Aorta (tissue), 5 donors: ENCODE measurements around the gene PTPN13. TPM values are rescaled to one million over a fixed set of nuclear protein-coding genes. Genes with fewer than 3 reads are reported as not detected.
"Not testable (repeated sequence)": the region's sequence is repeated elsewhere in the genome, so short reads cannot be mapped to it uniquely, and the experiment has no call there.

Source experiments
- ATAC-seq: fragments of 200-7000 bp; cut with Tn5 transposase; one replicate; pipeline ENCODE4 v1.9.1; 2022; ENCODE audit warnings: moderate library complexity; ENCODE audit not compliant: low FRiP score
- DNase-seq, 2 donors: peaks; one replicate each; pipeline ENCODE4 v3.0.0-alpha.2; 2020
- H3K27ac ChIP-seq, 2 donors: one replicate each; pipeline ENCODE4 v1.5.1; 2013; ENCODE audit warnings: low read length in 2 of 2, mild to moderate bottlenecking in 2 of 2, moderate library complexity in 2 of 2, control low read depth in 1 of 2, inconsistent platforms in 1 of 2, low read depth in 1 of 2
- H3K27me3 ChIP-seq, 2 donors: one replicate each; pipeline ENCODE4 v1.6.1; 2013; ENCODE audit warnings: control low read depth in 1 of 2, low read length in 1 of 2, mild to moderate bottlenecking in 1 of 2, moderate library complexity in 1 of 2; ENCODE audit not compliant: insufficient read depth in 2 of 2, control insufficient read depth in 1 of 2
- H3K36me3 ChIP-seq, 2 donors: one replicate each; pipeline ENCODE4 v1.6.1; 2013; ENCODE audit warnings: control low read depth in 1 of 2, low read length in 1 of 2, mild to moderate bottlenecking in 1 of 2; ENCODE audit not compliant: insufficient read depth in 2 of 2, control insufficient read depth in 1 of 2
- H3K4me1 ChIP-seq, 2 donors: one replicate each; pipeline ENCODE4 v1.6.1; 2013; ENCODE audit warnings: low read length in 2 of 2, control low read depth in 1 of 2, mild to moderate bottlenecking in 1 of 2, moderate library complexity in 1 of 2; ENCODE audit not compliant: insufficient read depth in 2 of 2, control insufficient read depth in 1 of 2
- H3K4me3 ChIP-seq, 2 donors: one replicate each; pipeline ENCODE4 v1.5.1; 2013; ENCODE audit warnings: low read length in 2 of 2, control low read depth in 1 of 2, mild to moderate bottlenecking in 1 of 2
- H3K9me3 ChIP-seq: one replicate; pipeline ENCODE4 v1.6.1; 2013; ENCODE audit warnings: mild to moderate bottlenecking, low read length; ENCODE audit not compliant: control insufficient read depth
- WGBS, 2 donors: extraction: QIAGEN DNeasy Blood & Tissue Kit; methylation state at CpG; one replicate each; pipeline ENCODE4 v1.1.7; 2013; 5-methylcytosine and 5-hydroxymethylcytosine counted together
- intact Hi-C, 2 donors: fragments of 100-400 bp; cut with DNase I; formaldehyde crosslinking; loops; one replicate each; pipeline versions ENCODE4 v1.14.2 to v1.15.0; 2022
- polyA plus RNA-seq, 2 donors: library from polyadenylated mRNA; stranded (reverse); fragments of 200-250 nt; gene quantifications; one replicate each; pipeline ENCODE4 v1.2.3, GENCODE V29; 2013
- total RNA-seq, 2 donors: library from RNA; stranded (reverse); fragmentation: NEBNext Ultra II Directional; extraction: Animal tissue kit (Norgen Biotek cat#: 25700); gene quantifications; one replicate each; pipeline ENCODE4 v1.2.1, GENCODE V29; 2021
- donor health status: healthy with polysubstance abuse.
- donor health status: Bipolar disorder and iron deficiency.
- donor health status: DM: no; HTN: no; CAD: no.
- donor health status: DM: no; HTN: no; CAD: no.
- donor health status: DM: yes; HTN: yes; CAD: no.

The PTPN13 gene
- total and polyA plus RNA-seq, 4 donors: 1.4 to 30.1 (median 11.4) TPM

GRCh38 chr4:86688026-86688425 is 93.9 kb downstream of the PTPN13 start:
- no peaks in the 10 kb centered on the region for H3K4me1 ChIP-seq
- intact Hi-C loops: no loop called here
- ATAC-seq (no peak), DNase-seq (no peak)
- no peak overlapping the region for H3K27ac ChIP-seq
- no peaks in the 10 kb centered on the region for H3K36me3 ChIP-seq
- 87 to 89% methylated on average over 2 of the region's 2 CpGs for WGBS, 2 donors
- no peaks in the 10 kb centered on the region for H3K9me3 ChIP-seq
- no peak overlapping the region for H3K4me3 ChIP-seq
- H3K27me3 ChIP-seq: no peaks in the 10 kb centered on the region

GRCh38 chr4:86704601-86705000 is 110.5 kb downstream of the PTPN13 start:
- Histone ChIP-seq H3K36me3 (no peaks in the 10 kb centered on the region), H3K4me3 (no peak overlapping the region), H3K27ac (no peak overlapping the region), H3K9me3 (no peaks in the 10 kb centered on the region), H3K4me1 (no peaks in the 10 kb centered on the region), H3K27me3 (no peaks in the 10 kb centered on the region)
- ATAC-seq: no peak
- DNase-seq: no peak
- WGBS, 2 donors: 95% methylated on average over 3 of the region's 3 CpGs
- intact Hi-C loops: no loop called here

DNA sequence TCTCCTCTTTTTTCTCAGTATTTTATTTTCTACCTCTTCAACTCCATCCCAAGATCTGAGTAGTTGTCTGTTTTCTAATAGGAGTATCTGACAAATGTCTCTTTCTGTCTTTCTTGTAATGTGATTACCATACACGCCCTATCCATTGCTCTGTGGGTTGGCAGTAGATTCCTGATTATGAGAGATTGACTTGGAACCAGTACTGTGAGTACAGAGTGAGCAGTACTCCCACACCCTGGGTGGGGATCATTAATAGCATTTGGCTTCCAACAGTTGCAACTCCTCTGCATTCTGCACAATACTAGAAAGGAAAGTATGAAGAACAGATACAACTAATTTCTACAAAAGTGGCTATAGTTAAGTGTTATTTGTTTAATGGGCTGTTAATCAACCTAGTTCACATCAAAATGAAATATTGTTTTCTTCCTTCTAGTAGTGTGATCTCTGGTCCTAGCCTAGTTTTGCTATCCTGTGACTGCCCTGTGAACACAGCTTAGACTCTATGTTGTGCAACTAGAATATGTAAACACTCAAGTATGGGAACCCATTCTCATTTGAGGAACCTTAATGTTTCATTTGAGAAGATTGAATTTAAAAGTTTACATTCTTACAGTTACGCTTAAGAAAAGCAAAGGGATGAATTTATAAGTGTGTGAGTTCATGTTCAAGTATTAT is 112.9 kb downstream of the PTPN13 start:
- no peak for DNase-seq

GRCh38 chr4:86717651-86718050 is 123.5 kb downstream of the PTPN13 start:
- Histone ChIP-seq H3K4me3 (no peak overlapping the region), H3K27me3 (no peaks in the 10 kb centered on the region), H3K4me1 (no peaks in the 10 kb centered on the region), H3K36me3 (peaks cover 0 to 2% of the 10 kb centered on the region in 2 donors), H3K27ac (no peak overlapping the region), H3K9me3 (no peaks in the 10 kb centered on the region)
- DNase-seq (no peak), ATAC-seq (no peak)
- intact Hi-C loops: no loop called here

More for the DNA sequence above, 112.9 kb downstream of the PTPN13 start:
- 88 to 93% methylated on average over 2 of the region's 2 CpGs for whole genome bisulfite sequencing, 2 donors
- Histone ChIP-seq H3K4me1 (no peaks in the 10 kb centered on the region), H3K4me3 (no peak overlapping the region), H3K27me3 (no peaks in the 10 kb centered on the region), H3K36me3 (no peaks in the 10 kb centered on the region), H3K27ac (no peak overlapping the region), H3K9me3 (no peaks in the 10 kb centered on the region)
- ATAC-seq: no peak
- intact Hi-C loops: no loop called here

- no peak overlapping the region for H3K27ac ChIP-seq
- 97 to 99% methylated on average over 3 of the region's 3 CpGs for WGBS, 2 donors
- DNase-seq (no peak), ATAC-seq (no peak)
- H3K36me3 ChIP-seq: peaks cover 0 to 2% of the 10 kb centered on the region in 2 donors
- H3K27me3 ChIP-seq: no peaks in the 10 kb centered on the region
- H3K9me3 ChIP-seq: no peaks in the 10 kb centered on the region
- H3K4me1 ChIP-seq: no peaks in the 10 kb centered on the region
- intact Hi-C loops: no loop called here
- no peak overlapping the region for H3K4me3 ChIP-seq
Measured at GRCh38 chr4:86718152-86718551, 124.0 kb downstream of the PTPN13 start.

GRCh38 chr4:86719149-86719548 is 125.0 kb downstream of the PTPN13 start:
- intact Hi-C loops, H3K27me3 ChIP-seq: not testable (repeated sequence)

DNA sequence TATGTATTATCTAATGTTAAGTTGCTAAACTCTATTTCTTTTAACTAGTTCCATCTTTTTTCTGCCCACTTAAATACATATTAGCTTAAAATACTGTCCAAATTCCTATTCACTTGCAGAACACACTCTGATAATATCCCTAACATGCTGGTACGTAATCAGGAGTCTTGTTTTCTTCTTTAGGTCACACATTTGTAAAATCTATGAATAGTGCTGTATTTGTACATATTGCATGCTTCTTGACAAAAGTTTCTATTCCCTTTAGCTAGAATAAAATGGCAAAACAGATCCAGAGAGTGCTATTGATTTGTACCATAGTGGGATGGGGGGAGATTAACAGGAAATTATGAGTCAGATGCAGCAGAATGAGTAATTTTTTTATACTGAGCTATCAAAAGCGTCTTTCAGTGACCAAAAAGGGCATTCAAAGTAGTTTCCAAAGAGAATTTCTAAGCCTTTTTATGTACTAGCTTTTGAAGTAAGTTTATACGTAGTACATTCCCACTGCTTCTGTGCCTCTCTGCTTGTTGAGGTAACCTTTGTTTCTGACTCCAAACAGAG is 126.5 kb downstream of the PTPN13 start:
- no peaks in the 10 kb centered on the region for H3K4me1 ChIP-seq
- no peaks in the 10 kb centered on the region for H3K27me3 ChIP-seq
- peaks cover 0 to 2% of the 10 kb centered on the region in 2 donors for H3K36me3 ChIP-seq
- ATAC-seq: no peak
- intact Hi-C loops: no loop called here
- DNase-seq: no peak
- H3K27ac ChIP-seq: no peak overlapping the region
- 75 to 77% methylated on average over 3 of the region's 3 CpGs for WGBS, 2 donors
- H3K4me3 ChIP-seq: no peak overlapping the region
- H3K9me3 ChIP-seq: no peaks in the 10 kb centered on the region

More at GRCh38 chr4:86719149-86719548, 125.0 kb downstream of the PTPN13 start:
- H3K4me1 ChIP-seq, H3K27ac ChIP-seq, ATAC-seq, H3K36me3 ChIP-seq, H3K4me3 ChIP-seq, DNase-seq, H3K9me3 ChIP-seq: not testable (repeated sequence)
- 95 to 96% methylated on average over 3 of the region's 3 CpGs for WGBS, 2 donors

GRCh38 chr4:86721412-86721811 is 127.3 kb downstream of the PTPN13 start:
- Histone ChIP-seq H3K36me3 (peaks cover 0 to 2% of the 10 kb centered on the region in 2 donors), H3K27me3 (no peaks in the 10 kb centered on the region), H3K9me3 (no peaks in the 10 kb centered on the region), H3K4me3 (no peak overlapping the region), H3K27ac (no peak overlapping the region), H3K4me1 (no peaks in the 10 kb centered on the region)
- ATAC-seq (no peak), DNase-seq (no peak)
- intact Hi-C loops: no loop called here
- whole genome bisulfite sequencing, 2 donors: 91 to 93% methylated on average over 2 of the region's 2 CpGs

DNA sequence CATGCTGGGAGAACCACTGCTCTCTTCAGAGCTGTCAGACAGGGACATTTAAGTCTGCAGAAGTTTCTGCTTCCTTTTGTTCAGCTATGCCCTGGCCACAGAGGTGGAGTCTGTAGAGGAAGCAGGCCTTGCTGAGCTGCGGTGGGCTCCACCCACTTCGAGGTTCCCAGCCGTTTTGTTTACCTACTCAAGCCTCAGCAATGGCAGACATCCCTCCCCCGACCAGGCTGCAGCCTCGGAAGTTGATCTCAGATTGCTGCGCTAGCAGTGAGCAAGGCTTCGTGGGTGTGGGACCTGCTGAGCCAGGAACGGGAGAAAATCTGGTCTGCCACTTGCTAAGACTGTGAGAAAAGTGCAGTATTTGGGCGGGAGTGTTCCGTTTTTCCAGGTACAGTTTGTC is 136.2 kb downstream of the PTPN13 start:
- Histone ChIP-seq H3K36me3 (peaks cover 0 to 3% of the 10 kb centered on the region in 2 donors), H3K27ac (no peak overlapping the region), H3K4me3 (no peak overlapping the region), H3K4me1 (no peaks in the 10 kb centered on the region), H3K27me3 (no peaks in the 10 kb centered on the region), H3K9me3 (no peaks in the 10 kb centered on the region)
- DNase-seq (no peak), ATAC-seq (no peak)
- intact Hi-C loops: no loop called here
- 78 to 83% methylated on average over 10 of the region's 10 CpGs for WGBS, 2 donors
